Fibroblast of gingiva (primary cell): ENCODE measurements around the gene CRYZL1.
"Not testable (repeated sequence)": the region's sequence is repeated elsewhere in the genome, so short reads cannot be mapped to it uniquely, and the experiment has no call there.

Experiments used
- DNase-seq: peaks from one replicate; pipeline ENCODE4 v3.0.0-alpha.2; 2011; ENCODE audit warnings: low read depth

CRYZL1 gene

DNA sequence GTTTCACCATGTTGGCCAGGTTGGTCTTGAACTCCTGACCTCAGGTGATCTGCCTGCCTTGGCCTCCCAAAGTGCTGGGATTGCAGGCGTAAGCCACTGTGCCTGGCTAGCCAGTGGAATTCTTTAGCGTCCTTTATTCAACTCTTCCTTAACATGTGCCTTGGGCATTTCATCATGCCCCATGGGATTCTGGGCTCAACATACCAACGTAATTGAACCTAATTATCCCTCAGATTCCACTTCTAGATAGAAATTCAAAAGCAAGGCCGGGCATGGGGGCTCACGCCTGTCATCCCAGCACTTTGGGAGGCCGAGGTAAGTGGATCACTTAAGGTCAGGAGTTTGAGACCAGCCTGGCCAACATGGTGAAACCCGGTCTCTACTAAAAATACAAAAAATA, 15.4 kb downstream of the CRYZL1 start:
- DNase-seq: not testable (repeated sequence)

DNA sequence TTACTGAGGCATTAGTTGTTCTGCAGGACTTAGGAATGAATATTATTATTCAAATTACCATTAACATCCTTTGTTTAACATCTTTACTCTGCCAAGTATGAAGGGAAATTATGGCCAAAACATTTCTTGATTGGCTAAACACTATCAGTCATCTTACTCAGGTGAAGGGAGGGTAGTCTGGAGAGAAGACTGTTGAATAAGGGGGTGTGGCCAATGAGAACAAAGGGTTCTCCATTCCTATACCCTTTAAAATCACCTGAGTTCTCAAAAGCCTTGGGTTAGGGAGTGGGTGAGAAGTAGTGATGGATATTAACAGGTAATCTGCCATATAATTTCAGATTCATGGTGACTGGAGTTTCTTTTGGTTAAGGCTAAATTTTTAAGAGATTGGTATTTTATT, 19.3 kb downstream of the CRYZL1 start:
- DNase-seq: no peak

DNA sequence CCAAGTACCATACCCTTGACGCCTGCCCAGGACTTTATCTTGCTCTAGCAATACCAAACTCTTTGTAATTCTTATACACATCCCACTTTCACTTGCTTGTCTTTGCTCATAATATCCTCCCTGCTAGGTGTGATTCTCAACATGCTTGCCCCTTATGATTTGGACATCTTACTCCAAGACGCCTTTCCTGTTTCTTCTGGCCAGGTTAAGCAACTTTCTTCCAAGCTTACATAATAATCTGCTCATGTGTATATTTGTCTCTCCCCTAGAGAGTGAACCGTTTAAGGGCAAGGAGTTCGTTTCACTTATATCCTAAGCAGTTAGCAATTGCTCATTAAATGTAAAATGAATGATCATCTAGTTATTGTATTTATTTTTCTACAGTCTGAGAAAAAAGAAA, 21.8 kb downstream of the CRYZL1 start:
- DNase-seq: no peak

DNA sequence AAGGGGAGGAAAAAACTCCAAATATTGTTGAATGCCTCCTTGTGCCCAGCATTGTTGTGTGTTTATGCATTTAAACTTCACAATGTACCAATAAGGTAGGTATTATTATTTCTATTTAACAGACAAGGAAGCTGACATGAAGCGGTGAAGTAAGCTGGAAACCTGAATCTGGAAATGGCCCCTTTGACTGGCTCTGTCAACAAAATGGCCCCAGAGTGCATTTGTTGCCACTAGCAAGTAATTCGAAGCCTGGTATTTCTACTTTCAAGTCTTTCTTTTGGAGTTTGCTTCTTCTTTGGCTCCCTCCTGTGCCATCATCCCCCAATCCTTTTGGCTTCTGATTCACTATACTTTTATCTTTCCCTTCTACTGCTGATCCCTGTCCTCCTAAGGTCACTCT, 23.1 kb downstream of the CRYZL1 start:
- DNase-seq: no peak

DNA sequence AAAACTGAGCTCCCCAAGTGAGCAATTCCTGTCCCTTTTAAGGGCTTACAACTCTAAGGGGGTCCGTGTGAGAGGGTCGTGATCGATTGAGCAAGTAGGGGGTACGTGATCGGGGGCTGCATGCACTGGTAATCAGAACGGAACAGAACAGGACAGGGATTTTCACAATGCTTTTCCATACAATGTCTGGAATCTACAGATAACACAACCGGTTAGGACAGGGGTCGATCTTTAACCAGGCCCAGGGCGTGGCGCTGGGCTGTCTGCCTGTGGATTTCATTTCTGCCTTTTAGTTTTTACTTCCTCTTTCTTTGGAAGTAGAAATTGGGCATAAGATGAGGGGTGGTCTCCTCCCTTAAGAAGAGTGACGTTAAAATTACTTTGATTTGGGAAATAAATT, 24.0 kb downstream of the CRYZL1 start:
- not testable (repeated sequence) for DNase-seq

DNA sequence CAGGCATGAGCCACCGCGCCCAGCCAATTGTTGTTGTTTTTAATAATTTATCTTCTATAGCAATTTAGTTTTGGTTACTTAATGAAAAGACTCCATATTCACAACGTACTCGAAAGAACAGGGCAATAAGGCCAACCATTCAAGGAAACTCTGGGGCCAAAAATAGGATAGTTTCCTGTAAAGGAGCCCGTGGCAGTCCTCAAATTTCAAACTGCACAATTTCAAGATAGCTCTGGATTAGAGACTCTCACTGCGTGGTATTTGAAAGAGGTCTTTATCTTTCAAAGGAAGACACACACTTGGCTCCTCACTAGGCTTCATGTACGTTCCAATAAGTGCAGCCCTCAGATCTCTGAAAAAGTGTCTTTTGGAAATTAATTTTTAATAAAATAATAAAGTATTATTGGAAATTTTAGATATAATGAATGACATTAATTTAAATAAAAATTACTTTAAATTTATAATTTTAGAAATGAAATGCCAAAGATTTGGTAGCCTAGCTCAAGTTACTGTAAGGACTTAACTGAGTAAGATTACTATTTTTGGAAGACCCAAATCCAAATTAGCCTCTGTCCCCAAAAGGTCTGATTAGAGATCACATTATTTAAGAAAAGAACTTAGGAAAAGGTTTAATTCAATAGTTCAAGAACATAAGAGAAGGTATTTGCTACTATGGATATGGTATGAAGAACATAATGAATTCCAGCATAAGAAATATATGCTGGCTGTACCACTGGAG, 30.4 kb downstream of the CRYZL1 start:
- no peak for DNase-seq

DNA sequence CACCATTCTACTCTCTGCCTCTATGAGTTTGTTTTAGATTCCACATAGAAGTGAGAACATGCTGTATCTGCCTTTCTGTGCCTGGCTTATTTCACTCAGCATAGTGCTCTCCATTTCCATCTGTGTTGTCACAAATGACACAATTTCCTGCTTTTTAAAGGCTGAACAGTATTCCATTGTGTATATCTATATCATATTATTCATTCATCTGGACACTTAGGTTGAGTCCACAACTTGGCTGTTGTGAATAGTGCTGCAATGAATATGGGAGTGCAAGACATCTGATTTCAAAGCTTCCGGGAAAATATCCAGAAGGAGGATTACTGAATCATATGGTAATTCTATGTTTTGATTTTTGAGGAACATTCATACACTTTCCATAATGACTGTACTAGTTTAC, 33.0 kb downstream of the CRYZL1 start:
- DNase-seq: peak; percentile 74

DNA sequence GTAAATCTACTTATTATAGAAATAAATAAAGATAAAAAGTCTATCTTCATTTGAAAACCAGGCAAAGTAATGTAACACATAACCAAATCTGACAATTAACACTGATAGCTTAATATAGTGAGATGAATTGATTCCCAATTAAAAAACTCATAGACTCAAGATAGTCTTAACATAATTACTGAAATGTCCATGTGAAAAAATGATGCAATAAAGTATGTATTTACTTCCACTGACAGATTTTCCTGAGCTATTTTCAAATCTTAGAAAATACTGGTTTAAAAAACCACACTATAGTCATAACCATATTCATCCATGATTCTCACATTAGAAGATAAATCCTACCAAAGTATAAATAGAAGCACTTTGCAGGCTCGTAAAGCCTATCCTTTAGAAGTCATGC, 43.5 kb downstream of the CRYZL1 start:
- no peak for DNase-seq

DNA sequence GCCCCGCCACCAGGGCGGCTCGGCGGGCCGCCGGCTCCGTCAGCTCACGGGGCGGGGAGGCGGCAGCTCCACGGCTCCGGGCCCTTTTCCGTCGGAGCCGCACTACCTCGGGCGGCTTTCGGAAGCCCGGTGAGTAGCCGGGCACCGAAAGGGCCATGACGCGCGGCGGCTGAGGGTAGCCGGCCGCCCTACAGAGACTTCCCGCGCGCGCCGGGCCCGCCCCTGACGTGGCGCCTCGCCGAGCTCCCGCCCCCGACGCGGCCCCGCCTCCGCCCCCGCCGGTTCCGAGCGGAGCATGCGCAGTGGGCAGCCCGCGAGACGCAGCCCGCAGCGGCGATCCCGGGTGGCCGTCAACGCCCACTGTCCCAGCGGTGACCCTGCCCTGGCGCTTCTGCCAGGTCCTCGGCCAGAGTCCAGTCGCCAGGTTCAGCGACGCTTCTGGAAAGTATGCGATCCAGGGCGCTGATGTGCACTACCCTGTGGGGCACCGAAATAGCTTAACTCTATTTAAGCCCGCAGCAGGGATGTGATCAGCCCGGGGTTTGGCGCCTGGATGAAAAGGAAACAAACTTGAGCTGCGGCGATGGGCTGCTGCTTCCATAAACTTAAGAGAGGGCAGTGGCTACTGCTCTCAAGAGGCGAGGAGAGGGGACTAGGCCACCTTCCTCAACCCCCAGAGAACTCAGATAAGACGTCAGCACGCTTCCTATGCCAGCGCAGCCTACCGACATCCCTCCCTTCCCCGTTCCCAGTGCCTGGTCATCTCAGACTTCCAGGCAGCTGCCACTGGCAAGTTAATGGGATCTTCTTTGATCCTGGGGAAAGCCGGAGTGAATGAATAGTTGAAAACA, 52.8 kb downstream of the CRYZL1 start, which contains the start of gene DONSON:
DONSON (minus strand) TSS at position 200 of the 851 bp plus-strand sequence; CDS start at position 157, 43 bp downstream.
- peak; percentile 77 for DNase-seq

DNA sequence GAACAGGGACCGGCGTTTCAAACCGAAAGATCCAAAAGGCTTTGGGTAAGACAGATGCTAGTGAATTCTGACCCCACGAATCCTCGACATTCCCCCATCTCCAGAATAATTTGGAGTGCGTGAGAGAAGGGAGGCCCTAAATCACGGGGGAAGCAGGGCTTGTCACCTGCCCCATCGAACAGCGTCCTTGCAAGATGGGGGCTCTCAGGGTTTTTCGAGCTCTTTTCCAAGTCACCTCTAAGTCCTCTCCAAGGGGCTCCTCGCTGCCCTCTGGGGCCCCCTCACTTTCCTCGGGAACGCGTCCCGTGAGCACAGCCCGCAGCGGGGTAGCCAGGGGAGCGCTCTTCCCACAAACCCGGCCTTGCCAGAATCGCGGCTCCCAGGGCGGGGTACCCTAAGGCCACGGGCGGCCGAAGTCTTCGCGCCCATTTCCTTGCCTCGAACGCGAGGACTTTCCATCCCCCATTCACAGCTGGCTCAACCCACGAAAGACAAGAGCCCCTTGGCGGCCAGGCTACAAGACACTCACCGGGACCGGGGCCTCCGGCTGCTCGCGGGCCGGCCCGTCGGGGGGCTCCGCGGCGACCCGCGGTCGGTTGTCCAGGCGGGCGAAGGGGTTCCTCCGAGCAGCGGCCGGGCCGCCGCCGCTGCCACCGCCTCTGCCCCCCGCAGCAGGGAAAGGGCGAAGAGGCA, 53.6 kb downstream of the CRYZL1 start:
- DNase-seq: peak; percentile 24

DNA sequence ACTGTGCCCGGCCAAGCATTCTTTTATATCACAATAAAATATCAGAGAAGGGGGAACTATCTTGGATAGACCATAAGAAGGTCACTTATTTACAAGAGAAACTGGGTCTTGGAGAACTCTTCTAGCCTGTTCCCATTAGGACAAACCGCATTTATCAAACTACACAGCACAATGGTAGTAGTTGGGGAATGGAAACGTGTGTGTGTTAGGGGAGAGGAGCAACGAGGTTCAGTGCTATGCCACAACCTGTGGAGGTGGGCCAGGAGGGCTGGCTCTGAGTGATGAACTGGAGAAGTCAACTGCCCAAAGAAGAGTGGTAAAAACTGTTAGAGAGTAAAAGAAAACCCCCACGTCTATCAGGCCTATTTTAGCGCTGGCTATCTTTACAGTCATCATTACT, 54.6 kb downstream of the CRYZL1 start:
- DNase-seq: no peak

DNA sequence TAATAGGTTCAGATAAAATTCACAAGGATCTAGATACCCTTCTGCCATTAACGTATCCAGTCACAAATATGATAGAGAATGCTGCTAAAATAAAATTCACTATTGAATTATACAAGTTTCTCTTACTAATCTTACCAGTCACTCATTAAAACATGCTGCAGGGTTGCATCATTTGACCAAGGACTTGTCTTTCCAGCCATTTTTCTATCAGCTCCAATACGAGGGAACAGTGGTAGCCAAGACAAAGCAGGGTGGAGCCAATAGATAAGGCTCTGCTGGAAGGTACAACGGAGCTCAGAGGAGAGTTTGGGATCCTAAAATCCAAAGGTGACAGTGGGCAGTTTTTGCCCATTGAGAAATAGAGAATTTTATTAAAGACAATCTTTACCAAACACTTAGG, 57.1 kb downstream of the CRYZL1 start:
- no peak for DNase-seq

DNA sequence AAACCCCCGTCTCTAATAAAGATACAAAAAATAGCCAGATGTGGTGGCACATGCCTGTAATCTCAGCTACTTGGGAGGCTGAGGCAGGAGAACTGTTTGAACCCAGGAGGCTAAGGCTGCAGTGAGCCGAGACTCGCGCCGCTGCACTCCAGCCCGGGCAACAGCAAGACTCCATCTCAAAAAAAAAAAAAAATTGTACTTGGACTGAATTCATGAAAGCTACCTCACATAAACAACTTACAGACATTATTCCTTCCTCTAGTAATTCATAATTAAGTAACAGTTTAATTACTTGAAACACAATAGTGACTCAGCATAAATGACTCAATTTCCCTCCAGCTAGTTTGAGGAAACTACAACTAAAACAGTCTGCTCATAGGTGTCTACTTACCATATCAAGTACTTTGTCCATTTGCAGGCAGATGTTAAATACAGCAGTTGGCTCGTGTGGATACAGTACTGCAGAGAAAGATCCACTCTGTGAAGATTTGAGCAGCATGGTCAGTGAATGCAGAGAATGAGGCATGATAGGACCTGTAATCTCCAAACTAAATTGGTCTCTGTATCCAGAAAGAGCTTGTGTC, 62.5 kb downstream of the CRYZL1 start:
- DNase-seq: peak; percentile 32

DNA sequence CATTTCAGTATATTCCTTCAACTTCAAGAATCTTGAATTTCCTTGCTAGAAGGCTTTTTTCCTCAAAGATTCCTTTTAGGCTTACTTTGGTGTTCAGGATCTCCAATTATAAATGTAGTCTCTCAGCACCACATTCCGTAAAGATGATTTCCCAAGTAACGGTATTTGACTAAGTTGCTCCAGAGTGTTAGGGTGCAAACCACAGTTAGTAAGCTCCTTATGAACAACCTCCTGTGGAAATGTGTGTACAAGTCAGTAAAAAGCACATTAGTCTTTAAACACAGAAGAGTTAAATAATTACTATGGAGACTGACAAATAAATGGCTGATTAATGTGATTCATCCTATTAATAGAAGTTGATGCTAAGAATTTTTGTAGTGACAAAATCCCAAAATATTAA, 63.3 kb downstream of the CRYZL1 start:
- DNase-seq: peak; percentile 43

DNA sequence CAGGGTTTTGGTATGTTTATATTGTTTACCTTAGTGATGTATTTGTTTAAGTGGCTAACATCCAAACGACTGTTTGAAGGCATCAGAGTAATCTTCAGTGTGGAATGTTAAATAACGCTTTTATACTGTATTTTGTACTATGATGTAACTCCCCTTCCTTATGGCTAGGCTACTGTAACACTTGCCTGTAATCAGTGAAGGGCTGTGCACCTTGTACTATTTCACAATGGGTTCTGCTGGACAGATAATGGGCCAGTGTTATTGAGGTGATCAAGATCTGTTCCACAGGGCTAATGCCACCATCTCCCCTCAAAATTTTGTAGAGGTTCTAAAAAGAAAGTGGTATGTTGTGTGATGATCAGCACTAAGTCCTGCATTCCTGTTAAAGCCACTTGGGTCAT, 64.8 kb downstream of the CRYZL1 start:
- DNase-seq: not testable (repeated sequence)

DNA sequence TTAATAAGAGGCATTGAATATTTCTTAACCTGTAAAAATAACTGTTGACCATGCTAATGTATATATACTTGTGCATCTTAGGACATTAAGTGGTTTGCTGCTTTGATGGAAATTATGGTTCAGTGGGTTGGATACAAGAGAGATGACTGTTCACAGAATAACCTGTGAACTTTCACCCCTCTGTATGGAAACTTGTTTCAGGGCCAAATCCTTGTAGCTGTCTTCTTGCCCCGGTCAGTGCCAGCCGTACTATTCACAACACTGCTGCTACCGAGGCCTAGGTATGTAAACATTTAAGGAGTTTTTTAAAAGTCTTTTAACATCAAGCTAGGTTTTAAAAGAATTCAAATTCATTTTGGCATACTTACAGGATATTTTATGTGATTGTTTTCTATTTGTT, 69.2 kb downstream of the CRYZL1 start:
- DNase-seq: no peak

DNA sequence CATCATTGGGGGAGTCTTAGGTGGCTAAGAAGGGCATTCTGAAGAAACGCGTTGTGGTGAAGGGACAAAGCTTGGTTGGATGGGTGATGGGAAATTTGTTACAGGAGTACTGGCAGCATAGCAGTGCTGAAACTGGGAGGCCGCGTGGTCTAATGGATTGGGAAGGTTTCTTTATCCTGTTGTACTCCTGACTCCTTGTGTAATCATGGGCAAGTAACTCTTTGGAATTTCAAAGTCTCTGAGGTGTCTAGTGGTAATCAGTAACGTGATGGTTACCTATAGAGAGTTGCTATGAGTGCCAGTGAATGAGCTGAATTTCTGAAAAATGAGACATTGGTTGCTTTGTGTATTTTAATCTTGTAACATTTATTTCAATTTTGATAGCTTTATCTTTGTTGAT, 71.5 kb downstream of the CRYZL1 start:
- no peak for DNase-seq

DNA sequence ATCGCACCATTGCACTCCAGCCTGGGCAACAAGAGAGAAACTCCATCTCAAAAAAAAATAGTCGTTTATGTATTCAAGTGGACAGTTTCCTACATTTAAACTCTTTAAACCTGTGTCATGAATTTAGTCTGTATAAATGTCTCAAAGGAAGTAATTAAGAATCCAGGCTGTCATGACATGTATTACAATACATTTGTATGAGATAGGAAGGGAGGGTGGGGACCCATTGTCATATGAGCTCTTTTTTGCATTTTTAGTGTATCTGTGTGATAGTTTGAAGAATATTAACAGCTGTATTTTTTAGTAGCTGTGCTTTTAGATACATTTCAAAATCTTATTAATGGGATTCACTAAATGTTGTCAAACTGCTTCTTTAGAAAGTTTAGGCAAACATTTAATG, 73.1 kb downstream of the CRYZL1 start:
- no peak for DNase-seq

DNA sequence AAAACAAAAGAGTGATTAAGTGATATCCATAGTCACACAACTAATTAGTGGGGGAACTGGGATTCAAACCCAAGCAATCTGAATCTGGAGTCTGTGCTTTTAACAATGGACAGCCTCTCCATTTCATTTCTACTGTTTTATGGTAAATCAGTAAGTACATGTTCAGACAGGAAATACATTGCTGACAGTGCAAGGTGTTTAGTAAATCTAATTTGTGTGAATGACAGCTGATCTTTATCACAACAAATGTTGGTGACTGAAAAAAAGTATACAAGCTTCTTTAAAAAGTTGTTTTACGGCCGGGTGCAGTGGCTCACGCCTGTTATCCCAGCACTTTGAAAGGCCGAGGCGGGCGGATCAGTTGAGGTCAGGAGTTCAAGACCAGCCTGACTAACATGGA, 73.6 kb downstream of the CRYZL1 start:
- DNase-seq: no peak

DNA sequence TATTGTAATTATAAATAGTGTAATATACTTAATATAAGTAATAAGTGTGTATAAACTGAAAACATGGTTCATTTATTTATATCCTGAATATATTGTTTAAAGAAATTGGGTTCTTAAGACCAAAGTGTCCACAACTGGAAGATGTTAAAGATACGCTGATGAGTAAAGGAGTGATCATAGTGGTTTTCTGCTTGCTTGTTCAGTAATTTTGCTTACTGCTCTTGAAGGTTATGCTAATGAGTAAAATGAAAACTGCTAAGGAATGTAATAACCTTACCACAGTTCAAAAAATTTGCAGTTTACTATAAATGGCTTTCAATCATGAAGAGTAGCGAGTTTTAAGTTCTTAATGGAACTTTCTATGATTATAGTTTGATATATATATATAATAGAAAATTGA, 75.0 kb downstream of the CRYZL1 start:
- DNase-seq: no peak

DNA sequence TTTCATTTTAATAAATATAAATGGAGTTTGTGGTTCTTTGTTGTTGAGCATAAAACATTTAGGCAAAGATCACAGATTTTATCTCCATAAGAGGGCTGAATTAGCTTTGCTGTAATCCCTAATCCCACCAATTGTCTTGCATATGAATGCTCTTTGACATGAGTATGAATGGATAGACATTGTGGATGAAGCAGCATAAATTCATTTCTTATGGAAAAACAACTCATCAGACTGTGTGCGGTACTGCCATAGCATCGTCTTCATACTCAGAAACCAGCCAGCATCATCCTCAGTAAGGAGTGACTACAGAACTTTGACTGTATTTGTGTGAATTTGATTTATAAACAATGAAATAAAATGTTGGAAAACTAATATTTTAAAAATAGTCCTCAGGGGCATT, 79.2 kb downstream of the CRYZL1 start:
- DNase-seq: no peak

DNA sequence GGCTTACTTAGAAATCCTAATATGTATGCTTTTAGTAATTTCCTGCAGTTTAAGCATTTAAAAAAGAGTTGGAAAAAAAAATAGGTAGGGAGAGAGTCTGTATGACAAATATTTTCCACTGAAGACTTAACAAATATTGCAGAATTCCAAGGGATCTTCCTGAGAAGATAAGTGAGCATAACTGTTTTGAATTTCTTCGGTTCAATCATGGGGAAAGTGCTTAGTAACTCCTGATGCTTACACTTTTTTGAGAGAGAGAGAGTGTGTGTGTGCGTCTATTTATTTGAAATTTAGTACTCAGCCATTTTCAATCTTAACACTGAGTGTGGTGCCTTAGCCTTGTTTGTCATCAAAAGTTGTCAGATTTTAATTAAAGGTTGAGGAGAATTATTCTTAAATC, 80.2 kb downstream of the CRYZL1 start:
- peak; percentile 45 for DNase-seq
